Muscle layer of duodenum (tissue), 2 donors: ENCODE data around the gene SFI1.
A peak's percentile ranks its signal among the peaks of the same experiment; 100 is the strongest.
"Not testable (repeated sequence)": the region's sequence is repeated elsewhere in the genome, so short reads cannot be mapped to it uniquely, and the experiment has no call there.

Experiments
- H3K27ac ChIP-seq: one replicate; pipeline ENCODE4 v1.7.0; 2013; ENCODE audit warnings: mild to moderate bottlenecking, low read length
- H3K27me3 ChIP-seq: one replicate; pipeline ENCODE4 v1.7.0; 2013; ENCODE audit warnings: low read depth, mild to moderate bottlenecking, control low read depth, low read length
- H3K36me3 ChIP-seq, 2 donors: one replicate each; pipeline ENCODE4 v1.7.0; 2013; ENCODE audit warnings: low read length in 2 of 2, control low read depth in 1 of 2, mild to moderate bottlenecking in 1 of 2; ENCODE audit not compliant: insufficient read depth in 2 of 2, control insufficient read depth in 1 of 2
- H3K4me1 ChIP-seq, 2 donors: one replicate each; pipeline ENCODE4 v1.7.0; 2013; ENCODE audit warnings: low read length in 2 of 2, mild to moderate bottlenecking in 2 of 2, control low read depth in 1 of 2, moderate library complexity in 1 of 2; ENCODE audit not compliant: insufficient read depth in 2 of 2, control insufficient read depth in 1 of 2
- H3K4me3 ChIP-seq, 2 donors: one replicate each; pipeline ENCODE4 v1.7.0; 2013; ENCODE audit warnings: low read length in 2 of 2, low read depth in 1 of 2, mild to moderate bottlenecking in 1 of 2
- H3K9me3 ChIP-seq, 2 donors: one replicate each; pipeline ENCODE4 v1.7.0; 2013; ENCODE audit warnings: low read length in 2 of 2, control low read depth in 1 of 2, mild to moderate bottlenecking in 1 of 2; ENCODE audit not compliant: control insufficient read depth in 1 of 2
- donor health status: healthy.

SFI1 gene

DNA sequence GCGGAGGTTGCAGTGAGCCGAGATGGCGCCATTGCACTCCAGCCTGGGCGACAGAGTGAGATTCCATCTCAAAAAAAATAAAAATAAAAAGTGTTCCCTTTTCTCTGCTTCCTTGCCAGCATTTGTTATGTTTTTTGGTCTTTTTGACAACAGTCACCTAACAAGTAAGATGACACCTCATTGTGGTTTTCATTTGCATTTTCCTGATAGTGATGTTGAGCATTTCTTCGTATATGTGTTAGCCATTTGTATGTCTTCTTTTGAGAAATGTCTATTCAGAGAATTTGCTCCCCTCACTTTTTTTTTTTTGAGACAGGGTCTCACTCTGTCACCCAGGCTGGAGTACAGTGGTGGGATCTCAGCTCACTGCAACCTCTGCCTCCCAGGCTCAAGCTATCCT lies 27.8 kb downstream of the SFI1 start:
- not testable (repeated sequence) for H3K9me3 ChIP-seq, H3K4me1 ChIP-seq, H3K27ac ChIP-seq, H3K36me3 ChIP-seq, H3K4me3 ChIP-seq, H3K27me3 ChIP-seq

DNA sequence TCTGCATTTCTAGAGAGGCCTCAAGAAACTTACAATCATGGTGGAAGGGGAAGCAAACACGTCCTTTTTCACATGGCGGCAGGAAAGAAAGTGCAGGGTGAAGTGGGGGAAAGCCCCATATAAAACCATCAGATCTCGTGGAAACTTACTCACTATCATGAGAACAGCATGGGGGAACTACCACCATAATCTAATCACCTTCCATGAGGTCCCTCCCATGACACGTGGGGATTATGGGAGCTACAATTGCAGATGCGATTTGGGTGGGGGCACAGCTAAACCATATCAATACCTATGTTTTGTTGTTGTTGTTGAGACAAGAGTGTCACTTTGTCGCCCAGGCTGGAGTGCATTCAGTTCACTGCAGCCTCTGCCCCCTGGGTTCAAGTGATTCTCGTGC lies 29.9 kb downstream of the SFI1 start:
- Histone ChIP-seq H3K27me3 (no peaks in the 10 kb centered on the region), H3K9me3 (no peaks in the 10 kb centered on the region), H3K36me3 (no peaks in the 10 kb centered on the region), H3K4me1 (peaks cover 0 to 13% of the 10 kb centered on the region in 2 donors), H3K27ac (no peak overlapping the region), H3K4me3 (no peak overlapping the region)

DNA sequence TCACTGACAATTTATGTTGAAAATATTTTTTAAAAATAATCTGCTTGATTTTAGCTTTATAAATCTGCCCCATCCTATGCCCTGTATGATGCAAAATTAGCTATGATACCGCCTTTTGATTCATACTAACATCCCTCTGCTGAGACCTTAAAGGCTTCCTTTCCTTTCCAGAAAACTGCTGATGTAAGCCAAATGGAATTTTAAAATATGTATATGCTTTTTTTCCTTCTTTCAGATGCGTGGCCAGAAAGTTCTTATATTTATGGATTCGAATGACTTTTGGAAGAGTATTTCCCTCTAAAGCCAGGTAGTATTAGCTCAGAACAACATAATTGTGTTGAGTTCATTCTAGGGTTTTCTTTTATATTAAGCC lies 34.5 kb downstream of the SFI1 start:
- Histone ChIP-seq H3K27me3 (no peaks in the 10 kb centered on the region), H3K27ac (peak overlapping the region; percentile 37), H3K4me3 (no peak overlapping the region), H3K4me1 (peaks cover 0 to 20% of the 10 kb centered on the region in 2 donors), H3K9me3 (no peaks in the 10 kb centered on the region), H3K36me3 (no peaks in the 10 kb centered on the region)

DNA sequence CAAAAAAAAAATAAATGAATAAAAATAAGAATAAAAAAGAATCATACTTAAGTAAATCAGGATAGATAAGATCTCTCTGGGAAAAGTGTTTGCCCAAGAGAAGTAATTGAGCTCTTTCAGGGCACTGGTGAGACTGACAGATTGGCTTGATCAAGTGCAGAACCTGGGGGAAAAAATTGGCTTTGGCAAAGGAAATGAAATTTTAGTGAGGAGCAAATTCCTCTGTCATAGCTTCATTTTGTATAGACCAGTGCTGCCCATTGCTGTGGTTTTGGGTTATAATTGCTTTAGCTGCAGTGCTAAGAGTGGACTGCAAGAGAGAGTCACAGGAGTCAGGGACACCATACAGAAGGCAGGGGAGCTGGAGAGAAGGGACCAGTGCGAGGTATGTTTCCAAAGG lies 35.7 kb downstream of the SFI1 start:
- Histone ChIP-seq H3K9me3 (no peaks in the 10 kb centered on the region), H3K27me3 (no peaks in the 10 kb centered on the region), H3K36me3 (no peaks in the 10 kb centered on the region), H3K27ac (no peak overlapping the region), H3K4me1 (peaks cover 0 to 20% of the 10 kb centered on the region in 2 donors), H3K4me3 (no peak overlapping the region)

GRCh38 chr22:31533374-31533773 lies 37.0 kb downstream of the SFI1 start:
- H3K4me1 ChIP-seq: peaks cover 0 to 20% of the 10 kb centered on the region in 2 donors
- H3K4me3 ChIP-seq: no peak overlapping the region
- H3K9me3 ChIP-seq: no peaks in the 10 kb centered on the region
- no peak overlapping the region for H3K27ac ChIP-seq
- H3K27me3 ChIP-seq: no peaks in the 10 kb centered on the region
- no peaks in the 10 kb centered on the region for H3K36me3 ChIP-seq

DNA sequence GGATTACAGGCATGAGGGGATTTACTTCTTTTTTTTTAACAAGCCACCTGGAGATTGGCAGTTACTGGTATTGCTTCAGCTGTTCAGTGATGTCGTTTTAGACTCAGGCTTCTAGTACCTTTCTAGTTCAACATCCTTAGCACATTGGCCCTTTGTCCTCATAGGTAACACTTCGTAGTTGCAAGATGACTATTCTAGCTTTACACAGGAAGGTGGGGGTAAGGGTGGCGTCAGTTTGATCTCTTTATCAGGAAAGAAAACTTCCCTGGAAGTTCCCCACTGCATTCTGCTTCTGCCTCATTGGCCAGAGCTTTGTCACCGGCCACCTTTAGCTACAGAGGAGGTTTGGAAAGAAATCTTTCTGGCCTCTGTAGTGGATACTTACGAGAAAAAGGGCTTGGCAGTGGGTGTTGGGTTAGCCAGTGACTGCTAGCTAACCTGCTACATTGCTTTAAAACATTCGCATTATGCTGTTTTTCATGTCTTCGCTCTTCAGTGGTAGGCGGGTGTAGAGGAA lies 40.7 kb downstream of the SFI1 start:
- H3K27me3 ChIP-seq: no peaks in the 10 kb centered on the region

GRCh38 chr22:31538815-31539214 lies 42.5 kb downstream of the SFI1 start:
- Histone ChIP-seq H3K36me3 (peaks cover 0 to 8% of the 10 kb centered on the region in 2 donors), H3K27me3 (no peaks in the 10 kb centered on the region), H3K27ac (no peak overlapping the region), H3K4me1 (no peaks in the 10 kb centered on the region), H3K4me3 (no peak overlapping the region), H3K9me3 (no peaks in the 10 kb centered on the region)

More for the DNA sequence above, 40.7 kb downstream of the SFI1 start:
- no peaks in the 10 kb centered on the region for H3K9me3 ChIP-seq
- H3K4me3 ChIP-seq: no peak overlapping the region
- H3K4me1 ChIP-seq: peaks cover 0 to 5% of the 10 kb centered on the region in 2 donors
- no peak overlapping the region for H3K27ac ChIP-seq
- peaks cover 0 to 8% of the 10 kb centered on the region in 2 donors for H3K36me3 ChIP-seq

DNA sequence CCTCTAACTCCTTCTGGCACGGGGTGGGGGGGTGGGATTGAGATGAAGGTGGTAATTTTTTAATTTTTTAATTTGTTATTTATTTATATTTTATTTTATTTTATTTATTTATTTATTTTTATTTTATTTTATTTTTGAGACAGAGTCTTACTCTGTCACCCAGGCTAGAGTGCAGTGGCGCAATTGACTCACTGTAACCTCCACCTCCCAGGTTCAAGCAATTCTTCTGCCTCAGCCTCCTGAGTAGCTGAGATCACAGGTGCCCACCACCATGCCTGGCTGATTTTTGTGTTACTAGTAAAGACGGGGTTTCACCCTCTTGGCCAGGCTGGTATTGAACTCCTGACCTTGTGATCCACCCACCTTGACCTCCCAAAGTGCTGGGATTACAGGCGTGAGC lies 43.8 kb downstream of the SFI1 start:
- not testable (repeated sequence) for H3K9me3 ChIP-seq

GRCh38 chr22:31540966-31541365 lies 44.6 kb downstream of the SFI1 start:
- Histone ChIP-seq H3K27ac (no peak overlapping the region), H3K36me3 (peaks cover 0 to 8% of the 10 kb centered on the region in 2 donors), H3K27me3 (no peaks in the 10 kb centered on the region), H3K4me1 (no peaks in the 10 kb centered on the region), H3K9me3 (no peaks in the 10 kb centered on the region), H3K4me3 (no peak overlapping the region)

More for the DNA sequence above, 43.8 kb downstream of the SFI1 start:
- H3K27me3 ChIP-seq, H3K36me3 ChIP-seq, H3K4me3 ChIP-seq, H3K27ac ChIP-seq, H3K4me1 ChIP-seq: not testable (repeated sequence)

DNA sequence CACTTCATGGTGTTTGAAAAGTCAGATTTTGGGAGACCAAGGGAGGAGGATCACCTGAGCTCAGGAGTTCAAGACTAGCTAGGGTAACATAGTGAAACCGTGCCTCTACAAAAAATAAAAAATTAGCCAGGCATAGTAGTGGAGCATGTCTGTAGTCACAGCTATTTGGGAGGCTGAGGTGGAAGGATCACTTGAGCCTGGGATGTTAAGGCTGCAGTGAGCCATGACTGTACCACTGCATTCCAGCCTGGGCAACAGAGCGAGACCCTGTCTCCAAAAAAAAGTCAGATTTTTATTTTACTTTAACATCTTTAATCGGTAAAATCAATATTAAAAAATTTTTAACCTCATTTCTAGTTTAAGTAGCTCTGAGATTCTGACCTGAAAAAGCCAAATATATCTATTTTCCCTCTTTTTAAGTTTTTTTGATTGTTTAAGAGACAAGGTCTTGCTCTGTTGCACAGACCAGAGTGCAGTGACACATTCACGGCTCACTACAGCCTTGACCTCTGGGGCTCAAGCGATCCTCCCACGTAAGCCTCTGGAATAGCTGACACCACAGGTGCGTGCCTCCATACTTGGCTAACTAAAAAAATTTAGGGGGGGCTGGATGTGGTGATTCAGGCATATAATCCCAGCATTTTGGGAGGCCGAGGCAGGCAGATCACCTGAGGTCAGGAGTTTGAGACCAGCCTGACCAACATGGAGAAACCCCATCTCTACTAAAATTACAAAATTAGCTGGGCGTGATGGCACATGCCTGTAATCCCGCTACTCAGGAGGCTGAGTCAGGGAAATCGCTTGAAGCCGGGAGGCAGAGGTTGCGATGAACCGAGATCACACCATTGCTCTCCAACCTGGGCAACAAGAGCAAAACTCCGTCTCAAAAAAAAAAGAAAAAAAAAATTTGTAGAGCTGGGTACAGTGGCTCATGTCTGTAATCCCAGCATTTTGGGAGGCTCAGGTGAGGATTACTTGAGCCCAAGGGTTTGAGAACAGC lies 48.4 kb downstream of the SFI1 start:
- Histone ChIP-seq H3K27me3 (no peaks in the 10 kb centered on the region), H3K36me3 (peaks cover 0 to 5% of the 10 kb centered on the region in 2 donors), H3K27ac (no peak overlapping the region), H3K9me3 (no peaks in the 10 kb centered on the region), H3K4me1 (no peaks in the 10 kb centered on the region), H3K4me3 (no peak overlapping the region)

GRCh38 chr22:31550871-31551370 lies 54.6 kb downstream of the SFI1 start:
- Histone ChIP-seq H3K4me3 (no peak overlapping the region), H3K27me3 (no peaks in the 10 kb centered on the region), H3K4me1 (no peaks in the 10 kb centered on the region), H3K9me3 (no peaks in the 10 kb centered on the region), H3K27ac (no peak overlapping the region), H3K36me3 (peaks cover 0 to 24% of the 10 kb centered on the region in 2 donors)
